Activated CD8-positive, alpha-beta T cell treated with anti-CD3 and anti-CD28 coated beads, Interleukin-2, amount 10 ng/mL, durations not matched to agents 7 days and 5 days (primary cell): Measurements from ENCODE around the gene PRKD2. TPM values are rescaled to one million over a fixed set of nuclear protein-coding genes. Genes with fewer than 3 reads are reported as not detected.
"Not testable (repeated sequence)": the region's sequence is repeated elsewhere in the genome, so short reads cannot be mapped to it uniquely, and the experiment has no call there.

Experiments
- ATAC-seq: fragments of 150-1000 bp; cut with Tn5 transposase; one replicate; pipeline ENCODE4 v1.10.0; 2021; ENCODE audit warnings: moderate library complexity
- CTCF ChIA-PET: fragments of 350-600 bp; sonication (Branson Sonifier 250); formaldehyde crosslinking; loops from one replicate; lab custom pipeline; 2021; ENCODE audit warnings: antibody characterized with exemption; lab: Charles Lee
- POLR2A ChIA-PET: fragments of 350-600 bp; sonication (Branson Sonifier 250); formaldehyde crosslinking; loops from one replicate; lab custom pipeline; 2021; ENCODE audit warnings: antibody characterized with exemption; lab: Charles Lee
- DNase-seq: peaks from one replicate; pipeline ENCODE4 v3.0.0-alpha.2; 2020
- H3K27ac Mint-ChIP-seq: one replicate; pipeline ENCODE4 v1.8.0; 2021; ENCODE audit warnings: mild to moderate bottlenecking, mixed read lengths
- H3K27me3 Mint-ChIP-seq: one replicate; pipeline ENCODE4 v1.8.0; 2021; ENCODE audit warnings: low read depth, mixed read lengths
- H3K36me3 Mint-ChIP-seq: one replicate; pipeline ENCODE4 v1.8.0; 2021; ENCODE audit warnings: low read depth, mixed read lengths
- H3K4me1 Mint-ChIP-seq: one replicate; pipeline ENCODE4 v1.8.0; 2021; ENCODE audit warnings: low read depth, mixed read lengths
- H3K4me3 Mint-ChIP-seq: one replicate; pipeline ENCODE4 v1.8.0; 2021; ENCODE audit warnings: mild to moderate bottlenecking, mixed read lengths
- H3K9me3 Mint-ChIP-seq: one replicate; pipeline ENCODE4 v1.8.0; 2022; ENCODE audit warnings: mixed read lengths; ENCODE audit not compliant: insufficient read depth
- total RNA-seq, 2 experiments: library from RNA; stranded (reverse); gene quantifications; one replicate each; pipeline ENCODE4 v1.2.3, GENCODE V29; 2021

PRKD2 gene
- 100 to 1,000 TPM; 161 to 166 TPM for total RNA-seq

- CTCF ChIA-PET, result interaction anchor here (1.5 to 5.3 kb wide), 4 partner anchors 12 to 117 kb away, joined by 3 to 53 read pairs (median 30); no protein-coding TSS in a partner anchor
- peaks cover 65% of the 10 kb centered on the region for H3K36me3 Mint-ChIP-seq
- H3K4me1 Mint-ChIP-seq, result peaks cover 53% of the 10 kb centered on the region
- peak within 1 kb of the TSS; percentile 94 for H3K4me3 Mint-ChIP-seq
- H3K27me3 Mint-ChIP-seq, result no peaks in the 10 kb centered on the region
- peak within 1 kb of the TSS; percentile 98 for H3K27ac Mint-ChIP-seq
- DNase-seq, result peak; percentile 93
- POLR2A ChIA-PET, result no interaction called here
- ATAC-seq, result peak; percentile 43
- H3K9me3 Mint-ChIP-seq, result no peaks in the 10 kb centered on the region
Observed at GRCh38 chr19:46717034-46717715, at the start of gene PRKD2. PRKD2 (minus strand) TSS chr19:46717114; CDS start chr19:46716370, 744 bp downstream.

- no peak for ATAC-seq
- Mint-ChIP-seq H3K36me3 (no peaks in the 10 kb centered on the region), H3K9me3 (no peaks in the 10 kb centered on the region), H3K4me1 (peaks cover 5% of the 10 kb centered on the region), H3K4me3 (no peak overlapping the region), H3K27me3 (no peaks in the 10 kb centered on the region), H3K27ac (no peak overlapping the region)
- ChIA-PET POLR2A (interaction anchor here (1.8 kb wide), 1 partner anchor 24 kb away, joined by 4 read pairs; the partner anchor contains the start of gene SLC1A5), CTCF (interaction anchor here (1.0 to 4.4 kb wide), 7 partner anchors 7 to 248 kb away, joined by 3 to 65 read pairs (median 5); partner anchors contain the start of gene SLC1A5)
- no peak for DNase-seq
Observed at GRCh38 chr19:46764817-46765291, 47.9 kb upstream of the PRKD2 start.

GRCh38 chr19:46762245-46762890 is 45.5 kb upstream of the PRKD2 start:
- Mint-ChIP-seq H3K9me3 (no peaks in the 10 kb centered on the region), H3K27ac (no peak overlapping the region), H3K4me1 (peaks cover 10% of the 10 kb centered on the region), H3K4me3 (no peak overlapping the region), H3K36me3 (no peaks in the 10 kb centered on the region), H3K27me3 (no peaks in the 10 kb centered on the region)
- no peak for ATAC-seq
- ChIA-PET CTCF (interaction anchor here (1.6 to 11.0 kb wide), 2 partner anchors 9 to 78 kb away, joined by 6 to 122 read pairs; no protein-coding TSS in a partner anchor), POLR2A (no interaction called here)
- no peak for DNase-seq

GRCh38 chr19:46761418-46761831 is 44.5 kb upstream of the PRKD2 start:
- H3K4me3 Mint-ChIP-seq, result no peak overlapping the region
- H3K27me3 Mint-ChIP-seq, result no peaks in the 10 kb centered on the region
- ChIA-PET CTCF (interaction anchor here (11.0 kb wide), 1 partner anchor 79 kb away, joined by 122 read pairs; no protein-coding TSS in a partner anchor), POLR2A (no interaction called here)
- H3K27ac Mint-ChIP-seq, result no peak overlapping the region
- no peaks in the 10 kb centered on the region for H3K9me3 Mint-ChIP-seq
- peaks cover 13% of the 10 kb centered on the region for H3K4me1 Mint-ChIP-seq
- ATAC-seq, result no peak
- H3K36me3 Mint-ChIP-seq, result peaks cover 5% of the 10 kb centered on the region
- no peak for DNase-seq

GRCh38 chr19:46760897-46761296 is 44.0 kb upstream of the PRKD2 start:
- DNase-seq, H3K4me3 Mint-ChIP-seq, ATAC-seq, H3K27me3 Mint-ChIP-seq, H3K36me3 Mint-ChIP-seq, POLR2A ChIA-PET, H3K27ac Mint-ChIP-seq, H3K9me3 Mint-ChIP-seq: not testable (repeated sequence)
- peaks cover 15% of the 10 kb centered on the region for H3K4me1 Mint-ChIP-seq
- CTCF ChIA-PET, result interaction anchor here (11.0 kb wide), 1 partner anchor 79 kb away, joined by 122 read pairs; no protein-coding TSS in a partner anchor

GRCh38 chr19:46760363-46760762 is 43.4 kb upstream of the PRKD2 start:
- H3K36me3 Mint-ChIP-seq, result peaks cover 7% of the 10 kb centered on the region
- no peaks in the 10 kb centered on the region for H3K27me3 Mint-ChIP-seq
- H3K27ac Mint-ChIP-seq, result no peak overlapping the region
- H3K4me3 Mint-ChIP-seq, result no peak overlapping the region
- ATAC-seq (no peak), DNase-seq (no peak)
- ChIA-PET CTCF (interaction anchor here (11.0 kb wide), 1 partner anchor 80 kb away, joined by 122 read pairs; no protein-coding TSS in a partner anchor), POLR2A (no interaction called here)
- peaks cover 15% of the 10 kb centered on the region for H3K4me1 Mint-ChIP-seq
- no peaks in the 10 kb centered on the region for H3K9me3 Mint-ChIP-seq

GRCh38 chr19:46759817-46760333 is 43.0 kb upstream of the PRKD2 start:
- peaks cover 7% of the 10 kb centered on the region for H3K36me3 Mint-ChIP-seq
- DNase-seq, result no peak
- H3K27ac Mint-ChIP-seq, result no peak overlapping the region
- no peak for ATAC-seq
- H3K27me3 Mint-ChIP-seq, result no peaks in the 10 kb centered on the region
- ChIA-PET CTCF (interaction anchor here (11.0 kb wide), 1 partner anchor 80 kb away, joined by 122 read pairs; no protein-coding TSS in a partner anchor), POLR2A (no interaction called here)
- H3K9me3 Mint-ChIP-seq, result no peaks in the 10 kb centered on the region
- H3K4me3 Mint-ChIP-seq, result no peak overlapping the region
- H3K4me1 Mint-ChIP-seq, result peaks cover 15% of the 10 kb centered on the region

GRCh38 chr19:46759206-46759605 is 42.3 kb upstream of the PRKD2 start:
- ChIA-PET CTCF (interaction anchor here (2.0 to 11.0 kb wide), 3 partner anchors 7 to 81 kb away, joined by 13 to 122 read pairs (median 39); no protein-coding TSS in a partner anchor), POLR2A (no interaction called here)
- Mint-ChIP-seq H3K9me3 (no peaks in the 10 kb centered on the region), H3K27me3 (no peaks in the 10 kb centered on the region), H3K4me3 (no peak overlapping the region), H3K4me1 (peaks cover 15% of the 10 kb centered on the region), H3K27ac (no peak overlapping the region), H3K36me3 (peaks cover 7% of the 10 kb centered on the region)
- DNase-seq (no peak), ATAC-seq (no peak)

- ChIA-PET POLR2A (interaction anchor here (0.7 kb wide), 1 partner anchor 66 kb away, joined by 3 read pairs; no protein-coding TSS in a partner anchor), CTCF (interaction anchor here (0.9 to 11.0 kb wide), 6 partner anchors 10 to 256 kb away, joined by 3 to 122 read pairs (median 6); no protein-coding TSS in a partner anchor)
- H3K4me3 Mint-ChIP-seq, result no peak overlapping the region
- DNase-seq (peak; percentile 33), ATAC-seq (no peak)
- peaks cover 7% of the 10 kb centered on the region for H3K36me3 Mint-ChIP-seq
- H3K4me1 Mint-ChIP-seq, result peaks cover 25% of the 10 kb centered on the region
- H3K27ac Mint-ChIP-seq, result no peak overlapping the region
- H3K27me3 Mint-ChIP-seq, result no peaks in the 10 kb centered on the region
- no peaks in the 10 kb centered on the region for H3K9me3 Mint-ChIP-seq
Observed at GRCh38 chr19:46756544-46756888, 39.6 kb upstream of the PRKD2 start.

- POLR2A ChIA-PET, result interaction anchor here (0.7 kb wide), 1 partner anchor 66 kb away, joined by 3 read pairs; no protein-coding TSS in a partner anchor
Observed at GRCh38 chr19:46755853-46756543, 39.1 kb upstream of the PRKD2 start.

More at GRCh38 chr19:46755853-46756543, 39.1 kb upstream of the PRKD2 start:
- H3K27me3 Mint-ChIP-seq, result no peaks in the 10 kb centered on the region
- peaks cover 25% of the 10 kb centered on the region for H3K4me1 Mint-ChIP-seq
- ATAC-seq (no peak), DNase-seq (no peak)
- no peaks in the 10 kb centered on the region for H3K9me3 Mint-ChIP-seq
- no peak overlapping the region for H3K4me3 Mint-ChIP-seq
- peaks cover 7% of the 10 kb centered on the region for H3K36me3 Mint-ChIP-seq
- H3K27ac Mint-ChIP-seq, result no peak overlapping the region
- CTCF ChIA-PET, result interaction anchor here (0.9 to 11.0 kb wide), 7 partner anchors 10 to 257 kb away, joined by 3 to 122 read pairs (median 9); no protein-coding TSS in a partner anchor
